Measurements from ENCODE around the gene WDR54. TPM values are rescaled to one million over a fixed set of nuclear protein-coding genes. Genes with fewer than 3 reads are reported as not detected.
A peak's percentile ranks its signal among the peaks of the same experiment; 100 is the strongest.
"Not testable (repeated sequence)": the region's sequence is repeated elsewhere in the genome, so short reads cannot be mapped to it uniquely, and the experiment has no call there.

Gene WDR54
- total and polyA plus RNA-seq, 2 donors = 32.5 to 35.6 TPM

GRCh38 chr2:74461187-74462053, 39.9 kb downstream of the WDR54 start:
- H3K4me1 ChIP-seq (ENCODE audit: control insufficient read depth in 2 of 2, insufficient read depth in 2 of 2, low read length in 2 of 2) = peaks cover 19 to 30% of the 10 kb centered on the region in 2 donors
- no peaks in the 10 kb centered on the region for H3K9me3 ChIP-seq (ENCODE audit: control insufficient read depth in 2 of 2, insufficient read depth in 1 of 2, low read length in 1 of 2)
- H3K27me3 ChIP-seq (ENCODE audit: control insufficient read depth in 2 of 2, insufficient read depth in 1 of 2, low read length in 1 of 2) = no peaks in the 10 kb centered on the region
- WGBS = 98% methylated on average over 27 of the region's 27 CpGs
- no peak overlapping the region for H3K27ac ChIP-seq (ENCODE audit: low read depth in 1 of 2, low read length in 1 of 2)
- H3K4me3 ChIP-seq (ENCODE audit: low read length in 2 of 2) = no peak overlapping the region
- DNase-seq (ENCODE audit: low read depth in 6 of 9, low spot score in 9 of 9) = no peak
- H3K36me3 ChIP-seq (ENCODE audit: control insufficient read depth in 2 of 2, insufficient read depth in 2 of 2, low read length in 1 of 2) = peaks cover 23 to 25% of the 10 kb centered on the region in 2 donors

- Histone ChIP-seq H3K9me3 (ENCODE audit: control insufficient read depth in 2 of 2, insufficient read depth in 1 of 2, low read length in 1 of 2) (no peaks in the 10 kb centered on the region), H3K27me3 (ENCODE audit: control insufficient read depth in 2 of 2, insufficient read depth in 1 of 2, low read length in 1 of 2) (no peaks in the 10 kb centered on the region), H3K4me3 (ENCODE audit: low read length in 2 of 2) (no peak overlapping the region), H3K36me3 (ENCODE audit: control insufficient read depth in 2 of 2, insufficient read depth in 2 of 2, low read length in 1 of 2) (peaks cover 23 to 25% of the 10 kb centered on the region in 2 donors), H3K4me1 (ENCODE audit: control insufficient read depth in 2 of 2, insufficient read depth in 2 of 2, low read length in 2 of 2) (peaks cover 12 to 22% of the 10 kb centered on the region in 2 donors), H3K27ac (ENCODE audit: low read depth in 1 of 2, low read length in 1 of 2) (no peak overlapping the region)
- WGBS = 97% methylated on average over 20 of the region's 20 CpGs
- no peak for DNase-seq (ENCODE audit: low read depth in 6 of 9, low spot score in 9 of 9)
Measured at GRCh38 chr2:74462054-74462785, 40.7 kb downstream of the WDR54 start.

- Histone ChIP-seq H3K27ac (ENCODE audit: low read depth in 1 of 2, low read length in 1 of 2) (no peak overlapping the region), H3K9me3 (ENCODE audit: control insufficient read depth in 2 of 2, insufficient read depth in 1 of 2, low read length in 1 of 2) (no peaks in the 10 kb centered on the region), H3K4me3 (ENCODE audit: low read length in 2 of 2) (no peak overlapping the region), H3K4me1 (ENCODE audit: control insufficient read depth in 2 of 2, insufficient read depth in 2 of 2, low read length in 2 of 2) (peaks cover 12 to 22% of the 10 kb centered on the region in 2 donors), H3K27me3 (ENCODE audit: control insufficient read depth in 2 of 2, insufficient read depth in 1 of 2, low read length in 1 of 2) (no peaks in the 10 kb centered on the region), H3K36me3 (ENCODE audit: control insufficient read depth in 2 of 2, insufficient read depth in 2 of 2, low read length in 1 of 2) (peaks cover 23 to 25% of the 10 kb centered on the region in 2 donors)
- DNase-seq (ENCODE audit: low read depth in 6 of 9, low spot score in 9 of 9) = no peak
- WGBS = 95% methylated on average over 4 of the region's 4 CpGs
Measured at GRCh38 chr2:74462786-74463105, 41.2 kb downstream of the WDR54 start.

GRCh38 chr2:74464406-74464805, 42.9 kb downstream of the WDR54 start:
- Histone ChIP-seq H3K27ac (ENCODE audit: low read depth in 1 of 2, low read length in 1 of 2) (no peak overlapping the region), H3K36me3 (ENCODE audit: control insufficient read depth in 2 of 2, insufficient read depth in 2 of 2, low read length in 1 of 2) (peaks cover 23 to 25% of the 10 kb centered on the region in 2 donors), H3K27me3 (ENCODE audit: control insufficient read depth in 2 of 2, insufficient read depth in 1 of 2, low read length in 1 of 2) (no peaks in the 10 kb centered on the region), H3K9me3 (ENCODE audit: control insufficient read depth in 2 of 2, insufficient read depth in 1 of 2, low read length in 1 of 2) (no peaks in the 10 kb centered on the region), H3K4me3 (ENCODE audit: low read length in 2 of 2) (peak overlapping the region; percentile 61 to 77), H3K4me1 (ENCODE audit: control insufficient read depth in 2 of 2, insufficient read depth in 2 of 2, low read length in 2 of 2) (peaks cover 6 to 15% of the 10 kb centered on the region in 2 donors)
- 16% methylated on average over 13 of the region's 13 CpGs for WGBS
- DNase-seq (ENCODE audit: low read depth in 6 of 9, low spot score in 9 of 9) = no peak

- H3K4me3 ChIP-seq (ENCODE audit: low read length in 2 of 2); H3K27me3 ChIP-seq (ENCODE audit: control insufficient read depth in 2 of 2, insufficient read depth in 1 of 2, low read length in 1 of 2); H3K9me3 ChIP-seq (ENCODE audit: control insufficient read depth in 2 of 2, insufficient read depth in 1 of 2, low read length in 1 of 2); DNase-seq (ENCODE audit: low read depth in 6 of 9, low spot score in 9 of 9); H3K27ac ChIP-seq (ENCODE audit: low read depth in 1 of 2, low read length in 1 of 2): not testable (repeated sequence)
- WGBS = 97% methylated on average over 12 of the region's 12 CpGs
- Histone ChIP-seq H3K36me3 (ENCODE audit: control insufficient read depth in 2 of 2, insufficient read depth in 2 of 2, low read length in 1 of 2) (peaks cover 16 to 30% of the 10 kb centered on the region in 2 donors), H3K4me1 (ENCODE audit: control insufficient read depth in 2 of 2, insufficient read depth in 2 of 2, low read length in 2 of 2) (peaks cover 11 to 25% of the 10 kb centered on the region in 2 donors)
Measured at GRCh38 chr2:74470742-74471141, 49.2 kb downstream of the WDR54 start.

GRCh38 chr2:74471332-74472065, 50.0 kb downstream of the WDR54 start:
- Histone ChIP-seq H3K9me3 (ENCODE audit: control insufficient read depth in 2 of 2, insufficient read depth in 1 of 2, low read length in 1 of 2) (peaks cover 0 to 2% of the 10 kb centered on the region in 2 donors), H3K4me3 (ENCODE audit: low read length in 2 of 2) (peak overlapping the region; percentile 61 to 68), H3K27ac (ENCODE audit: low read depth in 1 of 2, low read length in 1 of 2) (peak overlapping the region; percentile 95 to 98), H3K27me3 (ENCODE audit: control insufficient read depth in 2 of 2, insufficient read depth in 1 of 2, low read length in 1 of 2) (no peaks in the 10 kb centered on the region), H3K4me1 (ENCODE audit: control insufficient read depth in 2 of 2, insufficient read depth in 2 of 2, low read length in 2 of 2) (peaks cover 11 to 22% of the 10 kb centered on the region in 2 donors), H3K36me3 (ENCODE audit: control insufficient read depth in 2 of 2, insufficient read depth in 2 of 2, low read length in 1 of 2) (peaks cover 22 to 33% of the 10 kb centered on the region in 2 donors)
- WGBS = 73% methylated on average over 16 of the region's 16 CpGs
- no peak for DNase-seq (ENCODE audit: low read depth in 6 of 9, low spot score in 9 of 9)

GRCh38 chr2:74472086-74472944, 50.8 kb downstream of the WDR54 start, which contains the start of gene MRPL53:
TSS of gene MRPL53 (minus strand) at chr2:74472680. CDS start at chr2:74472660, 20 bp downstream.
- DNase-seq (ENCODE audit: low read depth in 6 of 9, low spot score in 9 of 9) = peak; percentile 89 to 98 (median 95)
- H3K4me1 ChIP-seq (ENCODE audit: control insufficient read depth in 2 of 2, insufficient read depth in 2 of 2, low read length in 2 of 2) = peaks cover 11 to 22% of the 10 kb centered on the region in 2 donors
- under 1% methylated on average over 66 of the region's 66 CpGs for WGBS
- H3K9me3 ChIP-seq (ENCODE audit: control insufficient read depth in 2 of 2, insufficient read depth in 1 of 2, low read length in 1 of 2) = peaks cover 0 to 2% of the 10 kb centered on the region in 2 donors
- peak within 1 kb of the TSS; percentile 95 to 98 for H3K27ac ChIP-seq (ENCODE audit: low read depth in 1 of 2, low read length in 1 of 2)
- H3K4me3 ChIP-seq (ENCODE audit: low read length in 2 of 2) = peak within 1 kb of the TSS; percentile 61 to 68
- H3K27me3 ChIP-seq (ENCODE audit: control insufficient read depth in 2 of 2, insufficient read depth in 1 of 2, low read length in 1 of 2) = no peaks in the 10 kb centered on the region
- H3K36me3 ChIP-seq (ENCODE audit: control insufficient read depth in 2 of 2, insufficient read depth in 2 of 2, low read length in 1 of 2) = peaks cover 22 to 35% of the 10 kb centered on the region in 2 donors

GRCh38 chr2:74472945-74473258, 51.4 kb downstream of the WDR54 start:
- WGBS = 12% methylated on average over 7 of the region's 7 CpGs
- Histone ChIP-seq H3K36me3 (ENCODE audit: control insufficient read depth in 2 of 2, insufficient read depth in 2 of 2, low read length in 1 of 2) (peaks cover 22 to 39% of the 10 kb centered on the region in 2 donors), H3K4me1 (ENCODE audit: control insufficient read depth in 2 of 2, insufficient read depth in 2 of 2, low read length in 2 of 2) (peaks cover 11 to 22% of the 10 kb centered on the region in 2 donors), H3K27ac (ENCODE audit: low read depth in 1 of 2, low read length in 1 of 2) (peak overlapping the region; percentile 95 to 98), H3K9me3 (ENCODE audit: control insufficient read depth in 2 of 2, insufficient read depth in 1 of 2, low read length in 1 of 2) (peaks cover 0 to 2% of the 10 kb centered on the region in 2 donors), H3K27me3 (ENCODE audit: control insufficient read depth in 2 of 2, insufficient read depth in 1 of 2, low read length in 1 of 2) (no peaks in the 10 kb centered on the region), H3K4me3 (ENCODE audit: low read length in 2 of 2) (peak overlapping the region; percentile 61 to 68)
- no peak for DNase-seq (ENCODE audit: low read depth in 6 of 9, low spot score in 9 of 9)

All from thymus (tissue), 11 donors.